H1 (cell line): ENCODE results near the gene STX5. TPM values are rescaled to one million over a fixed set of nuclear protein-coding genes. Genes with fewer than 3 reads are reported as not detected.
A peak's percentile ranks its signal among the peaks of the same experiment; 100 is the strongest.

Source experiments
- CTCF ChIA-PET: fragments of 300-600 bp; sonication (Branson Sonifier 250); formaldehyde crosslinking; loops from one replicate; lab custom pipeline; 2021; ENCODE audit not compliant: partially characterized antibody; lab: Charles Lee
- POLR2A ChIA-PET: fragments of 300-600 bp; sonication (Branson Sonifier 250); formaldehyde crosslinking; loops from one replicate; lab custom pipeline; 2021; ENCODE audit warnings: inconsistent platforms; ENCODE audit not compliant: partially characterized antibody; lab: Charles Lee
- DNase-seq, 2 experiments: peaks; one replicate each; pipeline versions ENCODE4 v3.0.0 to v3.0.0-alpha.2; 2010 to 2022; ENCODE audit warnings: low spot score in 2 of 2, low read depth in 1 of 2, mixed read lengths in 1 of 2
- FAIRE-seq: peaks from 2 replicates; lab custom pipeline; 2011; peaks lifted over from hg19 to GRCh38; lab: Jason Lieb, UNC
- H2AFZ ChIP-seq: 2 replicates; pipeline ENCODE4 v1.8.1; 2012; ENCODE audit warnings: low read length, inconsistent platforms
- H2AK5ac ChIP-seq: 2 replicates; pipeline ENCODE4 v1.6.1; 2013; ENCODE audit warnings: low read depth, low read length
- H2BK120ac ChIP-seq: replicated peaks from 2 replicates; pipeline ENCODE3; 2013; ENCODE audit warnings: low read depth, low read length, inconsistent platforms
- H2BK12ac ChIP-seq: 2 replicates; pipeline ENCODE4 v1.6.1; 2013; ENCODE audit warnings: low read depth, low read length
- H2BK15ac ChIP-seq: 2 replicates; pipeline ENCODE4 v1.6.1; 2013; ENCODE audit warnings: low read length
- H2BK20ac ChIP-seq: 2 replicates; pipeline ENCODE4 v1.6.1; 2013; ENCODE audit warnings: low read length
- H2BK5ac ChIP-seq: 2 replicates; pipeline ENCODE4 v1.6.1; 2013; ENCODE audit warnings: low read depth, low read length
- H3K14ac ChIP-seq: 2 replicates; pipeline ENCODE4 v1.6.1; 2013; ENCODE audit warnings: inconsistent platforms; ENCODE audit not compliant: insufficient read length
- H3K18ac ChIP-seq: 2 replicates; pipeline ENCODE4 v1.6.1; 2013; ENCODE audit warnings: low read length; ENCODE audit errors: extremely low read depth
- H3K23ac ChIP-seq: 2 replicates; pipeline ENCODE4 v1.6.1; 2013; ENCODE audit warnings: inconsistent platforms; ENCODE audit not compliant: insufficient read length
- H3K23me2 ChIP-seq: 2 replicates; pipeline ENCODE4 v1.6.1; 2013; ENCODE audit warnings: low read depth, low read length
- H3K27ac ChIP-seq: 2 replicates; pipeline ENCODE4 v1.6.1; 2011; ENCODE audit warnings: low read depth, low read length, inconsistent platforms
- H3K27me3 ChIP-seq, 4 experiments: replicated peaks in 1 of 4; 1 replicate in 1 of 4; 2 replicates in 3 of 4; pipeline versions ENCODE4 v1.6.1 to v1.8.1; 2011 to 2013; ENCODE audit warnings: low read length in 3 of 4, mild to moderate bottlenecking in 3 of 4, inconsistent platforms in 2 of 4, mixed read lengths in 2 of 4, moderate library complexity in 1 of 4; ENCODE audit not compliant: control insufficient read depth in 3 of 4, insufficient read depth in 3 of 4; ENCODE audit errors: extremely low read depth in 1 of 4
- H3K36me3 ChIP-seq, 4 experiments: 2 replicates each; pipeline versions ENCODE4 v1.6.1 to v1.8.1; 2011 to 2013; ENCODE audit warnings: mild to moderate bottlenecking in 4 of 4, low read length in 3 of 4, moderate library complexity in 2 of 4, control low read depth in 1 of 4, inconsistent platforms in 1 of 4; ENCODE audit not compliant: insufficient read depth in 4 of 4, control insufficient read depth in 2 of 4
- H3K4ac ChIP-seq: replicated peaks from 2 replicates; pipeline ENCODE3; 2013; ENCODE audit warnings: low read length, low read depth, mixed read lengths, inconsistent platforms; ENCODE audit not compliant: insufficient read length
- H3K4me1 ChIP-seq, 4 experiments: replicated peaks in 1 of 4; 1 replicate in 1 of 4; 2 replicates in 3 of 4; pipeline versions ENCODE4 v1.6.1 to v1.8.1; 2011 to 2013; ENCODE audit warnings: low read length in 3 of 4, inconsistent platforms in 2 of 4, mixed read lengths in 1 of 4; ENCODE audit not compliant: insufficient read depth in 4 of 4, control insufficient read depth in 3 of 4
- H3K4me2 ChIP-seq, 2 experiments: 2 replicates each; pipeline versions ENCODE4 v1.6.1 to v1.8.1; 2011 to 2013; ENCODE audit warnings: low read depth in 2 of 2, low read length in 2 of 2, control low read depth in 1 of 2, inconsistent platforms in 1 of 2, mild to moderate bottlenecking in 1 of 2; ENCODE audit not compliant: insufficient read depth in 1 of 2
- H3K4me3 ChIP-seq, 4 experiments: fragments of 200-600, 300-600 bp in 1 of 4; sonication (generic), shearing (Covaris generic), sonication (Bioruptor Twin) in 1 of 4; 2 replicates each; pipeline versions ENCODE4 v1.5.1 to v1.8.1; 2011 to 2016; ENCODE audit warnings: low read length in 4 of 4, low read depth in 3 of 4, control low read depth in 2 of 4, inconsistent platforms in 2 of 4, mild to moderate bottlenecking in 2 of 4, mixed read lengths in 1 of 4, moderate library complexity in 1 of 4; ENCODE audit not compliant: insufficient read depth in 2 of 4; ENCODE audit errors: extremely low read depth in 1 of 4
- H3K56ac ChIP-seq: replicated peaks from 2 replicates; pipeline ENCODE3; 2013; ENCODE audit warnings: low read depth, mild to moderate bottlenecking, mixed read lengths, low read length, inconsistent platforms; ENCODE audit not compliant: insufficient read length
- H3K79me1 ChIP-seq: 2 replicates; pipeline ENCODE4 v1.6.1; 2013; ENCODE audit warnings: low read depth, low read length, control low read depth
- H3K79me2 ChIP-seq, 2 experiments: 2 replicates each; pipeline versions ENCODE4 v1.6.1 to v1.8.1; 2012 to 2013; ENCODE audit warnings: low read length in 2 of 2, mild to moderate bottlenecking in 2 of 2, inconsistent platforms in 1 of 2; ENCODE audit not compliant: insufficient read depth in 2 of 2, control insufficient read depth in 1 of 2
- H3K9ac ChIP-seq, 4 experiments: replicated peaks in 1 of 4; 1 replicate in 1 of 4; 2 replicates in 3 of 4; pipeline versions ENCODE4 v1.6.1 to v1.8.1; 2011 to 2013; ENCODE audit warnings: low read depth in 3 of 4, low read length in 3 of 4, control low read depth in 2 of 4, mild to moderate bottlenecking in 2 of 4, moderate library complexity in 2 of 4, inconsistent platforms in 1 of 4; ENCODE audit errors: extremely low read depth in 1 of 4
- H3K9me3 ChIP-seq, 2 experiments: 2 replicates each; pipeline versions ENCODE4 v1.6.1 to v1.8.1; 2012 to 2013; ENCODE audit warnings: mild to moderate bottlenecking in 2 of 2, moderate library complexity in 2 of 2, control low read depth in 1 of 2, inconsistent platforms in 1 of 2, low read depth in 1 of 2, low read length in 1 of 2, mixed read lengths in 1 of 2; ENCODE audit not compliant: insufficient read depth in 2 of 2
- H4K20me1 ChIP-seq, 2 experiments: replicated peaks in 1 of 2; 2 replicates each; pipeline versions ENCODE3 to v1.8.1; 2011 to 2013; ENCODE audit warnings: inconsistent platforms in 2 of 2, low read length in 2 of 2, mild to moderate bottlenecking in 1 of 2; ENCODE audit not compliant: insufficient read depth in 2 of 2, control insufficient read depth in 1 of 2
- H4K5ac ChIP-seq: 2 replicates; pipeline ENCODE4 v1.6.1; 2013; ENCODE audit warnings: low read length, low read depth, mixed read lengths, inconsistent platforms; ENCODE audit not compliant: insufficient read length
- H4K8ac ChIP-seq: 2 replicates; pipeline ENCODE4 v1.8.0; 2013; ENCODE audit warnings: mild to moderate bottlenecking, moderate library complexity, low read length, inconsistent platforms; ENCODE audit not compliant: insufficient read depth; ENCODE audit errors: extremely low read depth
- H4K91ac ChIP-seq: replicated peaks from 2 replicates; pipeline ENCODE3; 2013; ENCODE audit warnings: low read length, mixed read lengths, inconsistent platforms; ENCODE audit not compliant: insufficient read length
- BCL11A ChIP-seq, 2 experiments: IDR thresholded peaks; one replicate each; pipeline ENCODE4 v1.6.1; 2011; ENCODE audit warnings: low read depth in 2 of 2, low read length in 2 of 2, mild to moderate bottlenecking in 2 of 2
- CHD2 ChIP-seq: IDR thresholded peaks from 2 replicates; pipeline ENCODE4 v1.6.1; 2012; ENCODE audit warnings: low read length, improper control_type of control experiment
- HDAC6 ChIP-seq: IDR thresholded peaks from one replicate; pipeline ENCODE4 v1.7.1; 2012; ENCODE audit warnings: low read depth, mild to moderate bottlenecking, inconsistent platforms, low read length, moderate library complexity
- JUN ChIP-seq: IDR thresholded peaks from 2 replicates; pipeline ENCODE4 v1.6.1; 2011; ENCODE audit warnings: low read depth, mild to moderate bottlenecking, improper control_type of control experiment, low read length
- POU5F1 ChIP-seq: IDR thresholded peaks from 2 replicates; pipeline ENCODE4 v1.6.1; 2011; ENCODE audit warnings: low read depth, mild to moderate bottlenecking, low read length, moderate library complexity
- TEAD4 ChIP-seq: IDR thresholded peaks from 2 replicates; pipeline ENCODE4 v1.6.1; 2012; ENCODE audit warnings: low read depth, low read length, inconsistent platforms, mixed read lengths
- WGBS, 2 experiments: shearing (Covaris generic) in 1 of 2; methylation state at CpG; one replicate each; pipeline versions ENCODE4 v1.1.6 to v1.1.7; 2013 to 2015; ENCODE audit warnings: low lambda C conversion rate in 2 of 2, mixed read lengths in 2 of 2, inconsistent platforms in 1 of 2, low coverage in 1 of 2, missing lambda C conversion rate in 1 of 2; ENCODE audit not compliant: insufficient replicate concordance in 2 of 2, insufficient coverage in 1 of 2, insufficient read length in 1 of 2; ENCODE audit errors: extremely low coverage in 1 of 2, missing lambda C conversion rate in 1 of 2; 5-methylcytosine and 5-hydroxymethylcytosine counted together
- polyA plus RNA-seq, 7 experiments: library from polyadenylated mRNA; depleted of rRNA in 3 of 7; stranded (reverse) in 5 of 7; unstranded in 2 of 7; fragments of >200 nt in 5 of 7; fragments of 200-250 nt in 2 of 7; gene quantifications; 1 replicate in 5 of 7; 2 replicates in 1 of 7; 4 replicates in 1 of 7; pipeline versions ENCODE4 v1.2.1 to v1.2.3, GENCODE V29; 2011 to 2013; ENCODE audit warnings: missing spikeins in 2 of 7, mixed read lengths in 2 of 7
- total RNA-seq: library from RNA; stranded (reverse); fragmentation: NEBNext Ultra II Directional; extraction: Animal tissue kit (Norgen Biotek cat#: 25700); gene quantifications from 2 replicates; pipeline ENCODE4 v1.2.1, GENCODE V29; 2021

STX5 gene
- total and polyA plus RNA-seq, 2 of the 8 experiments (the other 6 are each of a cell fraction or from before 2014, with no cell fraction given), result 24.2 to 28.5 TPM

- peak overlapping the region; percentile 82; the same call in 1 of the 2 replicates for H2BK12ac ChIP-seq
- no peak overlapping the region; the same call in 1 of the 2 replicates for H3K18ac ChIP-seq
- whole genome bisulfite sequencing, 2 experiments, result 1% methylated on average over 33 of the region's 33 CpGs; no CpG with 5 or more reads in 1 of the 2 experiments
- H4K91ac ChIP-seq, result no peak overlapping the region
- peak overlapping the region; percentile 90 for H2BK5ac ChIP-seq
- H2BK120ac ChIP-seq, result no peak overlapping the region
- H3K9me3 ChIP-seq, result no peaks in the 10 kb centered on the region
- H3K14ac ChIP-seq, result no peak overlapping the region
- H3K4me3 ChIP-seq, result peak overlapping the region; percentile 40 to 90 (median 55)
- peaks cover 0 to 6% (median under 1%) of the 10 kb centered on the region in 4 experiments; a peak in 3 of 8 replicates for H3K36me3 ChIP-seq
- H2AK5ac ChIP-seq, result no peak overlapping the region; the same call in 1 of the 2 replicates
- peaks cover 0 to 20% of the 10 kb centered on the region in 2 experiments; a peak in 2 of 4 replicates for H3K79me2 ChIP-seq
- H3K23me2 ChIP-seq, result peaks cover 20% of the 10 kb centered on the region
- H3K4ac ChIP-seq, result no peak overlapping the region
- no peak overlapping the region for H2AFZ ChIP-seq
- CTCF ChIA-PET, result interaction anchor here (1.2 to 2.2 kb wide), 4 partner anchors 9 to 67 kb away, joined by 3 to 5 read pairs (median 4); partner anchors contain the start of genes STX5 and TEX54
- peak overlapping the region; percentile 89 to 99 for H3K4me2 ChIP-seq
- DNase-seq (peak; percentile 88), FAIRE-seq (peak; percentile 100)
- peak overlapping the region in 3 of 4 experiments; percentile 43 to 88 (median 78); a peak in 6 of 7 replicates for H3K9ac ChIP-seq
- H3K4me1 ChIP-seq, result peaks cover 0 to 5% (median 1%) of the 10 kb centered on the region in 4 experiments; a peak in 2 of 7 replicates
- no peaks in the 10 kb centered on the region for H3K27me3 ChIP-seq
- H4K5ac ChIP-seq, result peak overlapping the region; percentile 73
- H3K27ac ChIP-seq, result peak overlapping the region; percentile 95
- no peak overlapping the region for H2BK15ac ChIP-seq
- peaks cover 0 to 2% of the 10 kb centered on the region in 2 experiments for H4K20me1 ChIP-seq
- peak overlapping the region; percentile 87; the same call in 1 of the 2 replicates for H4K8ac ChIP-seq
- H3K23ac ChIP-seq, result no peak overlapping the region
- peaks cover 3% of the 10 kb centered on the region; the same call in 1 of the 2 replicates for H3K79me1 ChIP-seq
- H3K56ac ChIP-seq, result peak overlapping the region; percentile 92
- no peak overlapping the region for H2BK20ac ChIP-seq
- POLR2A ChIA-PET, result interaction anchor here (0.6 to 20.0 kb wide), 78 partner anchors 9 to 1410 kb away, joined by 3 to 2104 read pairs (median 6); partner anchors contain the start of genes B3GAT3, BSCL2, C11orf98 and CHRM1
- TF ChIP-seq CHD2, result peak; percentile 83
- no peak for TF ChIP-seq JUN
- no peak for TF ChIP-seq POU5F1
- TF ChIP-seq BCL11A (IDR thresholded peaks at IDR 0.05; ENCODE audit: low read depth in 2 of 2, low read length in 2 of 2), result peak in 1 of 2 experiments; percentile 68
- no peak for TF ChIP-seq HDAC6
- no peak for TF ChIP-seq TEAD4
These were observed 9.7 kb upstream of the STX5 start for GRCh38 chr11:62841361-62842170.
